ENCODE data around the gene SPTBN5. TPM values are rescaled to one million over a fixed set of nuclear protein-coding genes. Genes with fewer than 3 reads are reported as not detected.

Gene SPTBN5
- total RNA-seq, 1 experiment from 2014 or later = 1.2 TPM

GRCh38 chr15:41891946-41892345 lies 1.9 kb downstream of the SPTBN5 start:
- ChIA-PET CTCF (interaction anchor here (0.8 to 3.9 kb wide), 3 partner anchors 10 to 117 kb away, joined by 4 to 27 read pairs (median 6); no protein-coding TSS in a partner anchor), POLR2A (no interaction called here)
- H3K9me3 Mint-ChIP-seq = 0 out of 2 replicates have a peak, but pooled peaks cover 4% of the 10 kb centered on the region
- TF ChIP-seq ZNF416 (CRISPR knock-in tag; IDR thresholded peaks at IDR 0.05) (no peak), ZNF425 (CRISPR knock-in tag; conservative IDR thresholded peaks at IDR 0.05) (no peak), ZNF263 (CRISPR knock-in tag; IDR thresholded peaks at IDR 0.05; ENCODE audit: low read depth) (no peak), ZNF532 (CRISPR knock-in tag; IDR thresholded peaks at IDR 0.05; ENCODE audit: borderline replicate concordance) (no peak), ATF2 (CRISPR knock-in tag; IDR thresholded peaks at IDR 0.05; ENCODE audit: borderline replicate concordance, low read depth) (no peak), PRRX2 (CRISPR knock-in tag; IDR thresholded peaks at IDR 0.05) (no peak), NFE2L1 (CRISPR knock-in tag; IDR thresholded peaks at IDR 0.05) (no peak), TEAD1 (CRISPR knock-in tag; IDR thresholded peaks at IDR 0.05) (no peak), ZNF423 (CRISPR knock-in tag; IDR thresholded peaks at IDR 0.05) (no peak), EMX1 (CRISPR knock-in tag; IDR thresholded peaks at IDR 0.05) (no peak)
- H3K4me1 Mint-ChIP-seq = no peaks in the 10 kb centered on the region
- no peaks in the 10 kb centered on the region for H3K36me3 Mint-ChIP-seq
- H3K27ac Mint-ChIP-seq = no peak overlapping the region
- DNase-seq (ENCODE audit: low spot score) = no peak
- no peaks in the 10 kb centered on the region for H3K27me3 Mint-ChIP-seq (ENCODE audit: low read depth)
- no peak overlapping the region for H3K4me3 Mint-ChIP-seq
- no peak for ATAC-seq

- DNase-seq (ENCODE audit: low spot score) = no peak
- H3K27me3 Mint-ChIP-seq (ENCODE audit: low read depth) = no peaks in the 10 kb centered on the region
- H3K9me3 Mint-ChIP-seq = 0 out of 2 replicates have a peak, but pooled peaks cover 3% of the 10 kb centered on the region
- ATAC-seq = no peak
- POLR2A ChIA-PET = no interaction called here
- no peak overlapping the region for H3K27ac Mint-ChIP-seq
- CTCF ChIA-PET = interaction anchor here (3.9 kb wide), 1 partner anchor 13 kb away, joined by 27 read pairs; no protein-coding TSS in a partner anchor
- H3K4me3 Mint-ChIP-seq = no peak overlapping the region
- no peaks in the 10 kb centered on the region for H3K36me3 Mint-ChIP-seq
- H3K4me1 Mint-ChIP-seq = no peaks in the 10 kb centered on the region
- no peak for TF ChIP-seq SOX15 (CRISPR knock-in tag; IDR thresholded peaks at IDR 0.05)
- TF ChIP-seq ZNF317 (CRISPR knock-in tag; IDR thresholded peaks at IDR 0.05; ENCODE audit: borderline replicate concordance, low read depth) = no peak
- no peak for TF ChIP-seq CTCF (IDR thresholded peaks at IDR 0.05)
- TF ChIP-seq ZSCAN18 (CRISPR knock-in tag; IDR thresholded peaks at IDR 0.05) = no peak
- no peak for TF ChIP-seq NFYB (CRISPR knock-in tag; conservative IDR thresholded peaks at IDR 0.05; ENCODE audit: low read depth)
- no peak for TF ChIP-seq HMGA2 (CRISPR knock-in tag; IDR thresholded peaks at IDR 0.05)
- no peak for TF ChIP-seq ATF6 (CRISPR knock-in tag; IDR thresholded peaks at IDR 0.05)
- TF ChIP-seq CREM (CRISPR knock-in tag; IDR thresholded peaks at IDR 0.05) = no peak
- TF ChIP-seq SMAD3 (CRISPR knock-in tag; IDR thresholded peaks at IDR 0.05; ENCODE audit: borderline replicate concordance) = no peak
- no peak for TF ChIP-seq FOXP4 (CRISPR knock-in tag; IDR thresholded peaks at IDR 0.05)
- TF ChIP-seq ETV6 (CRISPR knock-in tag; IDR thresholded peaks at IDR 0.05) = no peak
Measured at GRCh38 chr15:41891226-41891625, 2.6 kb downstream of the SPTBN5 start.
